ENCODE data around the gene OSTN. TPM values are rescaled to one million over a fixed set of nuclear protein-coding genes. Genes with fewer than 3 reads are reported as not detected.

OSTN gene
- polyA plus RNA-seq, 3 donors from 2014 or later: not detected

GRCh38 chr3:191292243-191293015 lies 93.4 kb downstream of the OSTN start:
- H3K9me3 Mint-ChIP-seq: no peaks in the 10 kb centered on the region
- no peak overlapping the region for H3K27ac Mint-ChIP-seq
- no peak for DNase-seq
- no peak overlapping the region for H3K4me3 Mint-ChIP-seq
- no peaks in the 10 kb centered on the region for H3K36me3 Mint-ChIP-seq
- H3K27me3 Mint-ChIP-seq (ENCODE audit: low read depth in 3 of 3): peaks cover 0 to 5% (median 0%) of the 10 kb centered on the region in 3 donors
- H3K4me1 Mint-ChIP-seq: peaks cover 9 to 16% of the 10 kb centered on the region in 2 donors

- H3K9me3 Mint-ChIP-seq: peaks cover 0 to 3% (median 0%) of the 10 kb centered on the region in 6 donors
- H3K27me3 Mint-ChIP-seq (ENCODE audit: low read depth in 3 of 3): peaks cover 0 to 6% (median 0%) of the 10 kb centered on the region in 3 donors
- peaks cover 9 to 16% of the 10 kb centered on the region in 2 donors for H3K4me1 Mint-ChIP-seq
- H3K36me3 Mint-ChIP-seq: no peaks in the 10 kb centered on the region
- no peak overlapping the region for H3K27ac Mint-ChIP-seq
- DNase-seq: no peak
- H3K4me3 Mint-ChIP-seq: no peak overlapping the region
These were observed 95.2 kb downstream of the OSTN start for GRCh38 chr3:191294291-191294690.

- H3K9me3 Mint-ChIP-seq: peaks cover 0 to 3% (median 0%) of the 10 kb centered on the region in 6 donors
- no peak overlapping the region for H3K4me3 Mint-ChIP-seq
- no peak overlapping the region for H3K27ac Mint-ChIP-seq
- DNase-seq: no peak
- peaks cover 0 to 11% (median 0%) of the 10 kb centered on the region in 3 donors for H3K27me3 Mint-ChIP-seq (ENCODE audit: low read depth in 3 of 3)
- peaks cover 0 to under 1% of the 10 kb centered on the region in 2 donors for H3K4me1 Mint-ChIP-seq
- no peaks in the 10 kb centered on the region for H3K36me3 Mint-ChIP-seq
These were observed 97.0 kb downstream of the OSTN start for GRCh38 chr3:191296041-191296541.

- no peak overlapping the region for H3K4me3 Mint-ChIP-seq
These were observed 99.8 kb downstream of the OSTN start for GRCh38 chr3:191298846-191299245.

GRCh38 chr3:191300422-191300821 lies 101.4 kb downstream of the OSTN start:
- no peak overlapping the region for H3K27ac Mint-ChIP-seq
- H3K4me3 Mint-ChIP-seq: no peak overlapping the region
- DNase-seq: no peak
- peaks cover 0 to 3% (median 0%) of the 10 kb centered on the region in 6 donors for H3K9me3 Mint-ChIP-seq
- peaks cover 0 to 11% (median 0%) of the 10 kb centered on the region in 3 donors for H3K27me3 Mint-ChIP-seq (ENCODE audit: low read depth in 3 of 3)
- no peaks in the 10 kb centered on the region for H3K4me1 Mint-ChIP-seq
- H3K36me3 Mint-ChIP-seq: no peaks in the 10 kb centered on the region

More at GRCh38 chr3:191298846-191299245, 99.8 kb downstream of the OSTN start:
- Mint-ChIP-seq H3K9me3 (peaks cover 0 to 3% (median 0%) of the 10 kb centered on the region in 6 donors), H3K27ac (no peak overlapping the region), H3K36me3 (no peaks in the 10 kb centered on the region), H3K4me1 (no peaks in the 10 kb centered on the region), H3K27me3 (ENCODE audit: low read depth in 3 of 3) (peaks cover 0 to 11% (median 0%) of the 10 kb centered on the region in 3 donors)
- DNase-seq: no peak

GRCh38 chr3:191301017-191301416 lies 102.0 kb downstream of the OSTN start:
- Mint-ChIP-seq H3K36me3 (no peaks in the 10 kb centered on the region), H3K4me3 (no peak overlapping the region), H3K4me1 (no peaks in the 10 kb centered on the region), H3K27ac (no peak overlapping the region), H3K9me3 (peaks cover 0 to 3% (median 0%) of the 10 kb centered on the region in 6 donors), H3K27me3 (ENCODE audit: low read depth in 3 of 3) (peaks cover 0 to 11% (median 2%) of the 10 kb centered on the region in 3 donors)
- DNase-seq: no peak

- H3K9me3 Mint-ChIP-seq: peaks cover 0 to 3% (median 0%) of the 10 kb centered on the region in 6 donors
- no peak for DNase-seq
- H3K27me3 Mint-ChIP-seq (ENCODE audit: low read depth in 3 of 3): peaks cover 0 to 11% (median 2%) of the 10 kb centered on the region in 3 donors
- H3K27ac Mint-ChIP-seq: no peak overlapping the region
- H3K4me3 Mint-ChIP-seq: no peak overlapping the region
- H3K4me1 Mint-ChIP-seq: no peaks in the 10 kb centered on the region
- no peaks in the 10 kb centered on the region for H3K36me3 Mint-ChIP-seq
These were observed 102.9 kb downstream of the OSTN start for GRCh38 chr3:191301782-191302411.

- H3K4me3 Mint-ChIP-seq: no peak overlapping the region
- no peak for DNase-seq
- H3K4me1 Mint-ChIP-seq: no peaks in the 10 kb centered on the region
- peaks cover 0 to 3% (median 0%) of the 10 kb centered on the region in 6 donors for H3K9me3 Mint-ChIP-seq
- no peak overlapping the region for H3K27ac Mint-ChIP-seq
- H3K36me3 Mint-ChIP-seq: no peaks in the 10 kb centered on the region
- H3K27me3 Mint-ChIP-seq (ENCODE audit: low read depth in 3 of 3): peaks cover 0 to 7% (median 2%) of the 10 kb centered on the region in 3 donors
These were observed 103.4 kb downstream of the OSTN start for GRCh38 chr3:191302451-191302850.

GRCh38 chr3:191303596-191303995 lies 104.6 kb downstream of the OSTN start:
- Mint-ChIP-seq H3K27ac (no peak overlapping the region), H3K36me3 (no peaks in the 10 kb centered on the region), H3K27me3 (ENCODE audit: low read depth in 3 of 3) (peaks cover 0 to 5% (median 2%) of the 10 kb centered on the region in 3 donors), H3K4me1 (no peaks in the 10 kb centered on the region), H3K4me3 (no peak overlapping the region), H3K9me3 (no peaks in the 10 kb centered on the region)
- no peak for DNase-seq

GRCh38 chr3:191306428-191306827 lies 107.4 kb downstream of the OSTN start:
- H3K27me3 Mint-ChIP-seq (ENCODE audit: low read depth in 3 of 3): peaks cover 0 to 4% (median 4%) of the 10 kb centered on the region in 3 donors
- H3K4me1 Mint-ChIP-seq: no peaks in the 10 kb centered on the region
- no peaks in the 10 kb centered on the region for H3K36me3 Mint-ChIP-seq
- DNase-seq: no peak
- no peak overlapping the region for H3K4me3 Mint-ChIP-seq
- no peak overlapping the region for H3K27ac Mint-ChIP-seq
- H3K9me3 Mint-ChIP-seq: peaks cover 0 to 2% (median 0%) of the 10 kb centered on the region in 6 donors

GRCh38 chr3:191307341-191307740 lies 108.3 kb downstream of the OSTN start:
- Mint-ChIP-seq H3K4me3 (no peak overlapping the region), H3K27ac (no peak overlapping the region), H3K36me3 (no peaks in the 10 kb centered on the region), H3K27me3 (ENCODE audit: low read depth in 3 of 3) (peaks cover 0 to 4% (median 4%) of the 10 kb centered on the region in 3 donors), H3K4me1 (no peaks in the 10 kb centered on the region), H3K9me3 (peaks cover 0 to 2% (median 0%) of the 10 kb centered on the region in 6 donors)
- no peak for DNase-seq

- peaks cover 0 to 2% (median 0%) of the 10 kb centered on the region in 6 donors for H3K9me3 Mint-ChIP-seq
- no peaks in the 10 kb centered on the region for H3K4me1 Mint-ChIP-seq
- DNase-seq: no peak
- H3K4me3 Mint-ChIP-seq: no peak overlapping the region
- H3K27me3 Mint-ChIP-seq (ENCODE audit: low read depth in 3 of 3): peaks cover 0 to 4% (median 2%) of the 10 kb centered on the region in 3 donors
- H3K36me3 Mint-ChIP-seq: no peaks in the 10 kb centered on the region
- H3K27ac Mint-ChIP-seq: no peak overlapping the region
These were observed 114.3 kb downstream of the OSTN start for GRCh38 chr3:191313296-191313695.

GRCh38 chr3:191314109-191314728 lies 115.2 kb downstream of the OSTN start:
- no peak for DNase-seq
- no peaks in the 10 kb centered on the region for H3K4me1 Mint-ChIP-seq
- H3K36me3 Mint-ChIP-seq: no peaks in the 10 kb centered on the region
- H3K9me3 Mint-ChIP-seq: peaks cover 0 to 2% (median 0%) of the 10 kb centered on the region in 6 donors
- no peak overlapping the region for H3K27ac Mint-ChIP-seq
- peaks cover 0 to 4% (median 2%) of the 10 kb centered on the region in 3 donors for H3K27me3 Mint-ChIP-seq (ENCODE audit: low read depth in 3 of 3)
- no peak overlapping the region for H3K4me3 Mint-ChIP-seq

Measured in immature natural killer cell (primary cell).